PFSK-1 (cell line): ENCODE measurements around the gene PTPN6.

Source experiments
- POLR2AphosphoS5 ChIP-seq: IDR thresholded peaks from 2 replicates; pipeline ENCODE4 v1.6.1; 2012; ENCODE audit warnings: low read depth, mild to moderate bottlenecking, control low read depth, low read length, moderate library complexity
- REST ChIP-seq, 2 experiments: IDR thresholded peaks; 2 replicates each; pipeline versions ENCODE4 v1.6.1 to v1.8.0; 2011 to 2012; ENCODE audit warnings: low read depth in 2 of 2, low read length in 2 of 2, control low read depth in 1 of 2, inconsistent platforms in 1 of 2, mild to moderate bottlenecking in 1 of 2, moderate library complexity in 1 of 2; ENCODE audit not compliant: insufficient read depth in 1 of 2
- TAF1 ChIP-seq: IDR thresholded peaks from 2 replicates; pipeline ENCODE4 v1.6.1; 2012; ENCODE audit warnings: low read length, control low read depth, borderline replicate concordance; ENCODE audit not compliant: insufficient read depth

- TF ChIP-seq POLR2AphosphoS5: no peak
- TF ChIP-seq TAF1: no peak
- TF ChIP-seq REST (IDR thresholded peaks at IDR 0.05; ENCODE audit: insufficient read depth in 1 of 2, low read depth in 2 of 2, low read length in 2 of 2): no peak
Observed at GRCh38 chr12:6932766-6933165, 18.4 kb upstream of the PTPN6 start.
